ENCODE data around the gene BICC1.

The BICC1 gene

GRCh38 chr10:58754469-58755339 lies 242.0 kb downstream of the BICC1 start:
- DNase-seq: no peak

GRCh38 chr10:58755340-58755610 lies 242.6 kb downstream of the BICC1 start:
- no peak for DNase-seq

- DNase-seq: no peak
Measured at GRCh38 chr10:58755677-58756076, 243.0 kb downstream of the BICC1 start.

GRCh38 chr10:58756130-58756719 lies 243.6 kb downstream of the BICC1 start:
- DNase-seq: no peak

GRCh38 chr10:58757352-58758065 lies 244.8 kb downstream of the BICC1 start:
- no peak for DNase-seq

GRCh38 chr10:58758321-58758720 lies 245.6 kb downstream of the BICC1 start:
- no peak for DNase-seq

GRCh38 chr10:58764087-58764747 lies 251.5 kb downstream of the BICC1 start:
- no peak for DNase-seq

- no peak for DNase-seq
Measured at GRCh38 chr10:58765910-58766309, 253.2 kb downstream of the BICC1 start.

GRCh38 chr10:58767652-58768051 lies 255.0 kb downstream of the BICC1 start:
- no peak for DNase-seq

- DNase-seq: no peak
Measured at GRCh38 chr10:58771863-58772262, 259.2 kb downstream of the BICC1 start.

GRCh38 chr10:58772758-58773157 lies 260.1 kb downstream of the BICC1 start:
- no peak for DNase-seq

GRCh38 chr10:58773341-58773740 lies 260.7 kb downstream of the BICC1 start:
- no peak for DNase-seq

GRCh38 chr10:58773944-58774343 lies 261.3 kb downstream of the BICC1 start:
- DNase-seq: no peak

- DNase-seq: no peak
Measured at GRCh38 chr10:58775960-58776567, 263.4 kb downstream of the BICC1 start.

GRCh38 chr10:58776568-58777318 lies 264.1 kb downstream of the BICC1 start:
- DNase-seq: no peak

- DNase-seq: no peak
Measured at GRCh38 chr10:58778966-58779365, 266.3 kb downstream of the BICC1 start.

- no peak for DNase-seq
Measured at GRCh38 chr10:58779594-58779993, 266.9 kb downstream of the BICC1 start.

- DNase-seq: no peak
Measured at GRCh38 chr10:58780476-58780875, 267.8 kb downstream of the BICC1 start.

GRCh38 chr10:58781873-58782488 lies 269.3 kb downstream of the BICC1 start:
- DNase-seq: peak; percentile 0

- no peak for DNase-seq
Measured at GRCh38 chr10:58782876-58783851, 270.5 kb downstream of the BICC1 start.

- DNase-seq: no peak
Measured at GRCh38 chr10:58784361-58784760, 271.7 kb downstream of the BICC1 start.
